Measurements from ENCODE around the gene NFATC2.

- no peak for TF ChIP-seq CTCF (IDR thresholded peaks at IDR 0.05)
- no peak for TF ChIP-seq POLR2A (IDR thresholded peaks at IDR 0.05)
These were observed 202.1 kb downstream of the NFATC2 start for GRCh38 chr20:51340451-51340840.

All from Peyer's patch (tissue), 4 donors.